ENCODE data around the gene MAP3K1.
"Not testable (repeated sequence)": the region's sequence is repeated elsewhere in the genome, so short reads cannot be mapped to it uniquely, and the experiment has no call there.

MAP3K1 gene

GRCh38 chr5:56816546-56817081 lies 1.3 kb downstream of the MAP3K1 start:
- DNase-seq (ENCODE audit: low read depth in 2 of 2) = peak in 1 of 2 donors; percentile 20

GRCh38 chr5:56817263-56818014 lies 2.1 kb downstream of the MAP3K1 start:
- DNase-seq (ENCODE audit: low read depth in 2 of 2) = no peak

- DNase-seq (ENCODE audit: low read depth in 2 of 2) = no peak
These were observed 3.2 kb downstream of the MAP3K1 start for GRCh38 chr5:56818450-56819037.

- DNase-seq (ENCODE audit: low read depth in 2 of 2) = no peak
These were observed 3.9 kb downstream of the MAP3K1 start for GRCh38 chr5:56819060-56819881.

- not testable (repeated sequence) for DNase-seq (ENCODE audit: low read depth in 2 of 2)
These were observed 6.5 kb downstream of the MAP3K1 start for GRCh38 chr5:56821868-56822267.

- no peak for DNase-seq (ENCODE audit: low read depth in 2 of 2)
These were observed 7.6 kb downstream of the MAP3K1 start for GRCh38 chr5:56822981-56823380.

- no peak for DNase-seq (ENCODE audit: low read depth in 2 of 2)
These were observed 8.7 kb downstream of the MAP3K1 start for GRCh38 chr5:56824019-56824418.

GRCh38 chr5:56825222-56825824 lies 10.0 kb downstream of the MAP3K1 start:
- DNase-seq (ENCODE audit: low read depth in 2 of 2) = no peak

GRCh38 chr5:56827049-56827448 lies 11.7 kb downstream of the MAP3K1 start:
- DNase-seq (ENCODE audit: low read depth in 2 of 2) = no peak

- no peak for DNase-seq (ENCODE audit: low read depth in 2 of 2)
These were observed 12.6 kb downstream of the MAP3K1 start for GRCh38 chr5:56827924-56828323.

- no peak for DNase-seq (ENCODE audit: low read depth in 2 of 2)
These were observed 14.0 kb downstream of the MAP3K1 start for GRCh38 chr5:56829137-56829908.

GRCh38 chr5:56831773-56832172 lies 16.4 kb downstream of the MAP3K1 start:
- no peak for DNase-seq (ENCODE audit: low read depth in 2 of 2)

- no peak for DNase-seq (ENCODE audit: low read depth in 2 of 2)
These were observed 18.0 kb downstream of the MAP3K1 start for GRCh38 chr5:56833325-56833724.

- no peak for DNase-seq (ENCODE audit: low read depth in 2 of 2)
These were observed 22.0 kb downstream of the MAP3K1 start for GRCh38 chr5:56837381-56837780.

GRCh38 chr5:56837956-56838355 lies 22.6 kb downstream of the MAP3K1 start:
- DNase-seq (ENCODE audit: low read depth in 2 of 2) = no peak

- DNase-seq (ENCODE audit: low read depth in 2 of 2) = no peak
These were observed 23.2 kb downstream of the MAP3K1 start for GRCh38 chr5:56838409-56839039.

- no peak for DNase-seq (ENCODE audit: low read depth in 2 of 2)
These were observed 23.7 kb downstream of the MAP3K1 start for GRCh38 chr5:56839062-56839461.

GRCh38 chr5:56840597-56840996 lies 25.2 kb downstream of the MAP3K1 start:
- DNase-seq (ENCODE audit: low read depth in 2 of 2) = no peak

GRCh38 chr5:56845277-56845676 lies 29.9 kb downstream of the MAP3K1 start:
- DNase-seq (ENCODE audit: low read depth in 2 of 2) = no peak

- DNase-seq (ENCODE audit: low read depth in 2 of 2) = no peak
These were observed 30.6 kb downstream of the MAP3K1 start for GRCh38 chr5:56845904-56846480.
